Iris pigment epithelial cell (primary cell): ENCODE measurements around the gene INSYN2A.

Source experiments
- DNase-seq: peaks from one replicate; pipeline ENCODE4 v3.0.0-alpha.2; 2011; ENCODE audit warnings: low read depth

INSYN2A gene

DNA sequence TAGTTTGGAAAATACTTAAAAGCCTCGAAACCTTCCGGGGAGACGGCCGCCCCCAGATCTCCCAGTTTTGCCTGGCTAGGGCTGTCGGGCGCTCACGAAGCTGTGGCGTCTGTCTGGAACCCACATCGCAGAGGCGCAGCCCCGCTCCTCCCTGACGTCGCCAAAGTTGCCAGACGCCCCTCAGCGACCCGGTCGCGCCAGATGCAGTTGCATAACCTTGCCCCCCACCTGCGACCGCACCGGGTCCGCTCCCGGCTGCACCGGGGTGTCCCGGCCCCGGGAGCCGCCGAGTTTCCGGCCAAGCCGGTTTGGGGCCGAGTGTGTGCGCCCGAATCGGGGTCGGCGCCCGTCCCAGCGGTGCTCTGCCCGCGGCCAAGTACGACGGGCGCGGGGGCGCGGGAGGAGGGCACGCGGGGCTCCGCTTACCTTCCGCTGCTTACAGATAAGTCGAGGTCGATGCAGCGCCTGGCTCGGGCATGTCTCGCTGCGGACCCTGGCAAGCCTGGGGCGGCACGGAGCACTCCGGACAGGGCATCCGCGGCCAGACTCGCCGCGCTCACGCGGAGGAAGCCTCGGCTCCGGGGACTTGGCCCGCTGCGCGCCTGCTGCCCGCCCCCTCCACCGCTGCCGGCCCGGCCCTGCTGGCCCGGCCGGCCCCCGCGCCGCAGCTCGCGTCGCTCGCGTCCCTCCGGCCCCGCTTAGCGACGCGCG, 665 bp downstream of the INSYN2A start:
- peak; percentile 37 for DNase-seq

GRCh38 chr10:127195041-127195506, 1.3 kb downstream of the INSYN2A start:
- DNase-seq = peak; percentile 27

DNA sequence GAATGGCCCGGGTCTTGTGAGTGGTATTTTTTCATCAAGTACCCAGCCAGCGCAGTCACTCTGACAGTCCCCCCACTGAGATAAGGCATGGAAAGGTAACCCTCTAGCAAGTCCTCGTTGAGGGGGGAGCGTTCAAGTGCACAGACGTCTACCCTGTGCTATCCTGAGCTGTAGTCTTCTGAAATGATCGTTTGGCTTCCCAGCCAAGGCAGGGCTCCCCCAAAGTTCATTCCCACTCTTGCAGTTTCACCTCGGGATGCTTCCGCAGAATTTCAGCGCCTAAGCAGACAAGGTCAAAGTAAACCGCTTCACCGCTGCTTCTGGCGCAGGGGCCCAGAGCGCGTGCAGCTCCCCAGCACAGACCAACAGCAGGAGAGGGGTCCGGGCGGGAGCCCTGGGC, 1.8 kb downstream of the INSYN2A start:
- no peak for DNase-seq

- DNase-seq = no peak
Observed at GRCh38 chr10:127194111-127194510, 2.3 kb downstream of the INSYN2A start.

GRCh38 chr10:127193125-127193524, 3.3 kb downstream of the INSYN2A start:
- peak; percentile 33 for DNase-seq

DNA sequence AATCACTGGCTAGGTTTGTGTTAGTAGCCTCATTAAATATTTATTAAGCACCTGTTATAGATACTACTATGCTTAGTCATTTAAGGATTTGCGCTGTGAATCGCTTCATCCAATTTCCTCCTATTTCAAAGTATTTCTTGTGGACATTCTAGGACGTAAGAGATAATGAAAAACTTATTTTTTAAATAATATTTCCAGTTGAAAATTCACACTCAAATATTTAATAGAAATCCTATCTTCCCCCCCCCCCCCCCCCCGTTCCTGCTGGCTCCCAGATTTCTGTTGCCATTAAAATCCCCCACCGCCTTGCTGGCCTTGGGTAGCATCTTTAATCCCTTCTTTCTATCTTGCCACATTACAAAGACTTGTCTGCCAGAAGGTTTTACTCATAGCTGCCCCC, 6.0 kb downstream of the INSYN2A start:
- DNase-seq = no peak

DNA sequence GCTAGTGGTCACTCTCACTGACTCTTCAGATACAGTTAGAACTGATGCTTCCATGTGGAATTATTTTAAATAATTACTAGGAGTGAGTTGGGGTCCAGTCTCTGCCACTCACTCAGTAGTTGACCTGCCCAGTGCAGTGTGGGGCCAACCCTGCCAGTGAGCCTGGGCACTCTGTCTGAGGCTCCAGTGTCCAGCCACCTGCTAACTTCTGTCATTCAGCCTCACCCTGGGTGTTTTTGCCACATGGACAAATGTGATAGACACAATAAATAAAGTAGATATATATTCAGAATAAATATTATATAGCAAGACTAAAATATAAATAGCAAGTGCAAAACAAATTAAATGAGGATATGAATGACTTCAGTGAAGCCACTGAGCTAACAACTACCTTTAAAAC, 7.2 kb downstream of the INSYN2A start:
- DNase-seq = no peak

DNA sequence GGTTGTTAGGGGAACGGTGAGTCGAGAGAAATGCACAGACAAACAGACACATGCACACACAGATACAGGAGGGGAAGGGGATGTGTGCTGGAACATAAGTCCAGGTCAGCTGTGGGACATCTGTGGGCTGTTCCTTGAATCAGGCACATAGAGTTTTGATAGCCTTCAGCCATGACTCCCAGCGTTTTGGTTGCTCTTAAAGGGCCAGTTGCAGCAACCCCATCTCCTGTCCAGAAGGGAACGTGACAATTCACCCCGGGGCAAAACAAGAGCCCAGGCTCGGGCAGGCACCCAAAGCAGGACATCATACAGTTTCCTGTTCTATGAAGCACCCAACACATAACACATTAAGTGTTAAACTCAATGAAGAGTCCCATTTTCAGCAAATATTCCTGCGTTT, 9.6 kb downstream of the INSYN2A start:
- no peak for DNase-seq

- no peak for DNase-seq
Observed at GRCh38 chr10:127184582-127184981, 11.8 kb downstream of the INSYN2A start.

DNA sequence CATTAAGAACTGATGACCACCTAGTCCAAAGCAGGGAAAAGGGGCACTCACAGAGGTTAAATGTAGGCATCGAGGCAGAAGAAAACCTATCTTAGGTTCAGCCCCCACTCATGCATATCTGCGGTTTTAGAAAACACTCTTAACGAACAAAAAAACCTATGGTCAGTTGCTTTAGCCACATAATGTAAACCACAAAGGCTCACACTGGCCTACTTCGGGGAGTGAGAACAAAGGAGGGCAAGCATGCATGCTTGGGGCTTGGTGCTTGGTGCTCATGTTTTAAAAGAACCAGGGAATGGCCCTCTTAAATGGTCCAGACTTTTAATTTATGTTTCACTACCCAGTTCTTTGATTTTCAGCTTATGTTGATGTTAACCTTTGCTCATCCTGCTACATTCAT, 14.2 kb downstream of the INSYN2A start:
- DNase-seq = no peak

GRCh38 chr10:127179612-127180250, 16.7 kb downstream of the INSYN2A start:
- no peak for DNase-seq

DNA sequence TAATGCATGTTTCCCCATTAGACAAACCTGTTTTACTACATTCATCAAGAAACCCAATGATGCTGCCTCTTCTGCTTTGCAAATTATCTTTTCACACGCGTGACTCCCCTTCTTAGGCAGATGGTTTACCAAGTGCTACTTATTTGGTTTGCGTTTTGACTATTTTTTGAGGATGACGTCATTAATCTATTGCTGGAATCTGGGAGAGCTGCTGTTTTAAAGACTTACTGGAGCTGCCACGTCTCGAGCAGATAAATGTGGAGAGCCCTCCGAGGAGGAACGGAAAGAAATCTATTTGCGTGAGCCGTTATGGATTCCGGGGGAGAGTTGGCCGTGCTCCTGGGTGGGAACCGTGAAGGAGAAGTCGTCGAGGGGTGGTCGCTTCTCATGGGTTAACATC, 19.7 kb downstream of the INSYN2A start:
- no peak for DNase-seq

- no peak for DNase-seq
Observed at GRCh38 chr10:127175357-127176110, 20.9 kb downstream of the INSYN2A start.

GRCh38 chr10:127174866-127175265, 21.5 kb downstream of the INSYN2A start:
- no peak for DNase-seq

GRCh38 chr10:127168261-127168660, 28.1 kb downstream of the INSYN2A start:
- no peak for DNase-seq

DNA sequence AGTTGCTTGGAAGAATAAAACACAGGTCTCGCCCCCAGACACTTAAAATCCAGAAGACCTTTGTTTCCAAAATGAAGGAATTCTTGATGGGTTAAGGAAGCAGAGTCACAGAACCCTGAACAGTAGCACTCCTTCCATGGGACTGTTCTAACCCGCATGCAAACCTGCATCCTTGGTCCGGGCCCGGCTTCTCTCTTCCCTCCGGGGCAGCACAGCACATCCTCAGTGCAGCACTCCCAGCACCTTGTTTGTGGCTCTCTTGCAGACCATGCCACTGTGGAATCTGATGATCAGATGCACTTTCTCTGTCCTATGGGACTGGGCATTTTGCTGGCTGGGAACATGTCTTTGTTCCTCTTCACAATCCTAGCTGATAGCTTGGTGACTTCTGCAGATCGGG, 33.5 kb downstream of the INSYN2A start:
- no peak for DNase-seq

DNA sequence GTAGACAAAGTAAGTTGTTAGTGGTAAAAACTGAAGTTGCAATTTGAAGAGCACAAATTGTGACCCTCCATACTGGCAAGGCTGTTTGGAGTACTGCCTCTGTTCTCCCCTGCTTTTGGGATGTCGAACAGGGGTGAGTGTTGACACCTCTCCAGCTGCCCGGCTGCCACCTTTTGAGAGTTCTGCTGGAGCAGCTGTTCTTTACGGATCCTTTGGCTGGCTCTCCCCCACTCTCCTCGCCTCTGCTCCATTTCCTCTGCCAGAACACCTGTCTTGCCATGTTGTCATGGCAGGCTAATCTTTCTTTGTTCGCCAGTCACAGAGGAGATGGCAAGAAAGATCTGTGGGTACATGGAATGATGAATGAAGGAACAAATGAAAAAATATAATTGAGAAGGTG, 34.9 kb downstream of the INSYN2A start:
- DNase-seq = no peak

- no peak for DNase-seq
Observed at GRCh38 chr10:127159648-127160245, 36.6 kb downstream of the INSYN2A start.

DNA sequence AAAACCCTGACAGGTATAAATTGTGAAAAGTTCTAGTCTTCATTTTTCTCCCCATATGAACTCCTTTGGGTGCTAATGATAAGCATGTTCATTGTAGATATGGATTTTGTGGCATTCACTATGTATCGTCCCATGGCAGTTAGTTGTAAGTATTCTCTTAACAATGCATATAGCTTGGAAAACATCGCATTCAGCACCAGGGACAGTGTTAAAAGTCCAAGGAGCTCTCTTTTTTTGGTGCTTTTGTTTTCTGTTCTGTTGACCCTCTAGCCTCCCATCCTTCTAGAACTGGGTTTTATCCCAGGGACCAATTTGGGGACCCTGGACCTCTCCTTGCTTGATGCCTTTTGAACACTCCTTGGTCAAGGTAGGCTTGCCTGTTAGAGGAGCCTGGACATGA, 37.7 kb downstream of the INSYN2A start:
- no peak for DNase-seq

GRCh38 chr10:127157506-127158200, 38.7 kb downstream of the INSYN2A start:
- DNase-seq = no peak

DNA sequence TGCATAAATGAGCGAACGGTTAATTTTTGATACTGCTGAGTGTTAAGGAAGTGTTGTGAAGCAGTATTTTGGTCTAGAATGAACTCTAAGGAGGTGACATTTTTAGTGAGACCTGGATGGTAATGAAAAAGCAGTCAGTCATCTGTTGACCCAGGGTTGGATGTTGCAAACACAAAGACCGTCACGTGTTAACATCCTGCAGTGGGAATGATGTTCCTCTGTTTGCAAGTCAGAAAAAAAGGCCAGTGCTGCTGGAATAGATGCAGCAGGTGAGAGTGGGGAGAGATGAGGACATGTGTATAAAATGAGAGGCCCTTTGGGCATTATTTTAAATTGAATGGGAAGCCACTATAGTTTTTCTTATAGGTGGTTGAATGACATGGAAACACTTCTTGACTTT, 39.3 kb downstream of the INSYN2A start:
- no peak for DNase-seq
